Esophagus squamous epithelium (tissue), 4 donors: Measurements from ENCODE around the gene PKP4.

Experiments used
- POLR2A ChIP-seq, 4 donors: fragments of 450-650 bp; IDR thresholded peaks; one replicate each; pipeline ENCODE4 v1.6.1; 2017; ENCODE audit warnings: antibody characterized with exemption in 4 of 4, mild to moderate bottlenecking in 4 of 4, moderate library complexity in 3 of 4
- TF ChIP-seq, protein P1 (sequence below), 6 experiments: fragments of 450-650 bp in 4 of 6; fragments of 200-600 bp in 2 of 6; sonication (generic) in 2 of 6; IDR thresholded peaks; one replicate each; pipeline ENCODE4 v1.5.1; 2016 to 2019; ENCODE audit warnings: antibody characterized with exemption in 6 of 6, mild to moderate bottlenecking in 4 of 6, moderate library complexity in 4 of 6

DNA sequence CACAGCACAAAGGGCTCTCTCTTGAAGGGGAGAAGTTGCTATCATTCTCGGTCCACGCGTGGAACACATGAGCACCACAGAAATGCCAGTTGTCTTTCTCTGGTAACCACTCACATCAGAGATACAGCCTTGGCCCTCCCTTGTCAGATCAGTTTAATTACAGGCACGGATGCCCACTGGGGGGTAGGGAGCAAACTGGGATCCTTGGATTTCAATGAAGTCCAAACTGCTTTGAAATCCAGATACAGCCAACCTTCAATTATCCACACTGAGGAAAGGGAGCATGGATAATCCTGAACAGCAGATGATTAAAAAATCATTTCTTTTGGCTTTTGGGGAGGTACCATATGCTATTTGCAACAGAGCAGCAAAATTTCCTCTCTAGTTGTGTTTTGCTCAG, 274.6 kb downstream of the PKP4 start:
- TF ChIP-seq, protein P1, sequence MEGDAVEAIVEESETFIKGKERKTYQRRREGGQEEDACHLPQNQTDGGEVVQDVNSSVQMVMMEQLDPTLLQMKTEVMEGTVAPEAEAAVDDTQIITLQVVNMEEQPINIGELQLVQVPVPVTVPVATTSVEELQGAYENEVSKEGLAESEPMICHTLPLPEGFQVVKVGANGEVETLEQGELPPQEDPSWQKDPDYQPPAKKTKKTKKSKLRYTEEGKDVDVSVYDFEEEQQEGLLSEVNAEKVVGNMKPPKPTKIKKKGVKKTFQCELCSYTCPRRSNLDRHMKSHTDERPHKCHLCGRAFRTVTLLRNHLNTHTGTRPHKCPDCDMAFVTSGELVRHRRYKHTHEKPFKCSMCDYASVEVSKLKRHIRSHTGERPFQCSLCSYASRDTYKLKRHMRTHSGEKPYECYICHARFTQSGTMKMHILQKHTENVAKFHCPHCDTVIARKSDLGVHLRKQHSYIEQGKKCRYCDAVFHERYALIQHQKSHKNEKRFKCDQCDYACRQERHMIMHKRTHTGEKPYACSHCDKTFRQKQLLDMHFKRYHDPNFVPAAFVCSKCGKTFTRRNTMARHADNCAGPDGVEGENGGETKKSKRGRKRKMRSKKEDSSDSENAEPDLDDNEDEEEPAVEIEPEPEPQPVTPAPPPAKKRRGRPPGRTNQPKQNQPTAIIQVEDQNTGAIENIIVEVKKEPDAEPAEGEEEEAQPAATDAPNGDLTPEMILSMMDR (IDR thresholded peaks at IDR 0.05), result no peak
- TF ChIP-seq POLR2A (IDR thresholded peaks at IDR 0.05), result no peak
